Right lobe of liver (tissue), 6 donors: ENCODE measurements around the gene SBF1. TPM values are rescaled to one million over a fixed set of nuclear protein-coding genes. Genes with fewer than 3 reads are reported as not detected.

ENCODE experiments used
- ATAC-seq, 4 donors: fragments of 200-7000 bp; cut with Tn5 transposase; one replicate each; pipeline ENCODE4 v1.9.1; 2020; ENCODE audit warnings: mild to moderate bottlenecking in 4 of 4, moderate library complexity in 4 of 4
- DNase-seq, 3 donors: peaks; one replicate each; pipeline ENCODE4 v3.0.0-alpha.2; 2020
- H3K27ac ChIP-seq, 3 donors: fragments of 200-600 bp; one replicate each; pipeline ENCODE4 v1.8.0; 2022
- H3K27me3 ChIP-seq, 2 donors: fragments of 200-600 bp; one replicate each; pipeline ENCODE4 v1.8.0; 2022
- H3K36me3 ChIP-seq, 4 donors: fragments of 200-600 bp; sonication (generic) in 1 of 4; one replicate each; pipeline versions ENCODE4 v1.5.1 to v1.8.0; 2017 to 2022; ENCODE audit warnings: control low read depth in 1 of 4
- H3K4me1 ChIP-seq, 4 donors: fragments of 200-600 bp; sonication (generic) in 1 of 4; one replicate each; pipeline versions ENCODE4 v1.5.1 to v1.8.0; 2017 to 2022; ENCODE audit warnings: control low read depth in 1 of 4
- H3K4me3 ChIP-seq, 3 donors: fragments of 200-600 bp; one replicate each; pipeline ENCODE4 v1.8.0; 2022
- H3K9me3 ChIP-seq, 4 donors: fragments of 200-600 bp; sonication (generic) in 1 of 4; one replicate each; pipeline versions ENCODE4 v1.5.1 to v1.8.0; 2017 to 2022; ENCODE audit warnings: control low read depth in 1 of 4
- CTCF ChIP-seq, 4 donors: fragments of 200-600 bp in 3 of 4; fragments of 450-650 bp in 1 of 4; IDR thresholded peaks; one replicate each; pipeline versions ENCODE4 v1.5.1 to v1.8.0; 2016 to 2022; ENCODE audit warnings: antibody characterized with exemption in 4 of 4, mild to moderate bottlenecking in 2 of 4
- POLR2A ChIP-seq: fragments of 450-650 bp; IDR thresholded peaks from one replicate; pipeline ENCODE4 v1.6.1; 2017; ENCODE audit warnings: antibody characterized with exemption, mild to moderate bottlenecking
- WGBS: methylation state at CpG from one replicate; pipeline ENCODE4 v1.1.6; 2018; ENCODE audit warnings: low coverage, low lambda C conversion rate; ENCODE audit not compliant: insufficient coverage; ENCODE audit errors: missing lambda C conversion rate; 5-methylcytosine and 5-hydroxymethylcytosine counted together
- intact Hi-C, 2 donors: fragments of 100-400 bp; cut with DNase I; formaldehyde crosslinking; loops; one replicate each; pipeline versions ENCODE4 v1.11.2 to v1.14.1; 2022
- total RNA-seq, 6 experiments: library from RNA; depleted of rRNA in 2 of 6; stranded (reverse); fragments of >200 nt in 2 of 6; fragmentation: NEBNext Ultra II Directional in 3 of 6; extraction: Animal tissue kit (Norgen Biotek cat#: 25700) in 3 of 6; gene quantifications; one replicate each; pipeline versions ENCODE4 v1.1.0 to v1.2.4, GENCODE V29; 2016 to 2023
- donor health status: DM: no; HTN: yes; CAD: no.
- donor health status: DM: no; HTN: no; CAD: no.
- donor health status: DM: no; HTN: no; CAD: no.
- donor health status: DM: no; HTN: yes; CAD: no.
- donor health status: DM: no; HTN: yes; CAD: no.

Gene SBF1
- total RNA-seq, 6 experiments from 2014 or later: 18.3 to 28.9 (median 22.8) TPM

DNA sequence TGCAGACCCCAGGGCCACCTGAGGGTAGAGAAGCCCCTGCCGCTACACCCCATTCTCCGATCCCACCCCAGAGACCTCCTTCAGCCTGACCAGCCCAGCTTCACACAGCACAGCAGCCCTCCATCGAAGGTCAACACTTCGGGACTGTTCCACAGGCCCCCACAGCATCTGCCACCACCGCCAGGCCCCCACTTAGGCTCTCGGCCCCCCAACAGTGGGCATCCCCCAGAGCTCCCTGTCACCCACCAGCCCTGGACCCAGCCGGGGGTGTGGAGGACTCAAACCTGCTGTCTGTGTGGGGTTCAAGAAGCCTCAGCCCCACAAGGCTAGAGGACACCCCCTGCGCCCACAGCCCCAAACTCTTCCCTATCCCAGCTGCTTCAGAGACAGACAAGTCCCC, 6.2 kb downstream of the SBF1 start:
- WGBS: no CpG with 5 or more reads among the region's 8 CpGs
- no peaks in the 10 kb centered on the region for H3K9me3 ChIP-seq
- peaks cover 0 to 40% (median 22%) of the 10 kb centered on the region in 4 donors for H3K36me3 ChIP-seq
- TF ChIP-seq CTCF (IDR thresholded peaks at IDR 0.05) (no peak), POLR2A (no peak)
- H3K27ac ChIP-seq: no peak overlapping the region
- H3K27me3 ChIP-seq: no peaks in the 10 kb centered on the region
- H3K4me1 ChIP-seq: peaks cover 0 to 5% (median 2%) of the 10 kb centered on the region in 4 donors
- no peak overlapping the region for H3K4me3 ChIP-seq
- intact Hi-C loops: no loop called here
- no peak for DNase-seq
- ATAC-seq: no peak

- no peaks in the 10 kb centered on the region for H3K9me3 ChIP-seq
- 92% methylated on average over 2 of the region's 22 CpGs for WGBS
- H3K4me1 ChIP-seq: no peaks in the 10 kb centered on the region
- no peak for DNase-seq
- no peak overlapping the region for H3K27ac ChIP-seq
- TF ChIP-seq CTCF (IDR thresholded peaks at IDR 0.05) (no peak), POLR2A (no peak)
- no peaks in the 10 kb centered on the region for H3K27me3 ChIP-seq
- intact Hi-C loops: no loop called here
- H3K4me3 ChIP-seq: no peak overlapping the region
- peaks cover 0 to 48% (median 28%) of the 10 kb centered on the region in 4 donors for H3K36me3 ChIP-seq
- no peak for ATAC-seq
These were observed 6.9 kb downstream of the SBF1 start for GRCh38 chr22:50467773-50468440.

DNA sequence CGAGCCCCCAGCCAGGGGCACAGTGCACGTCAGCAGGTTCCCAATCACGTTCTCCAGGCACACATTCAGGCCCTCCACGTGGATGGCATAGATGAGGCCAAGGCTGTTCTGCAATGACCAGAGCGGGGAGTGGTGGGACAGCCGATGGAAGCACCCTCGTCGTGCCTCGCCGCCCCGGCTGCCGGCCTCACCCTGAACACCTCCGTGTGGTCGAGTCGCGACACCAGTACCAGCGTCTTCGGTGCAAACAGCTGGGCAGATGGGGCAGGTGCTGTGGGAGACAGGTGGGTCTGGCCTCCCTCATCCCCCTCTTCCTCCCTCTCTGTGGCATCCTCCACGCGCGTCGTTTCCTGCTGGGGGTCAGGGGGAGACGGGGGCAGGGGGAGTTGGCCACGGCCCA, 7.5 kb downstream of the SBF1 start:
- ATAC-seq (no peak), DNase-seq (no peak)
- TF ChIP-seq POLR2A (no peak), CTCF (IDR thresholded peaks at IDR 0.05) (no peak)
- Histone ChIP-seq H3K27ac (no peak overlapping the region), H3K4me1 (no peaks in the 10 kb centered on the region), H3K27me3 (no peaks in the 10 kb centered on the region), H3K36me3 (peaks cover 0 to 53% (median 32%) of the 10 kb centered on the region in 4 donors), H3K9me3 (no peaks in the 10 kb centered on the region), H3K4me3 (no peak overlapping the region)
- intact Hi-C loops: no loop called here
- 80% methylated on average over 1 of the region's 24 CpGs for WGBS

DNA sequence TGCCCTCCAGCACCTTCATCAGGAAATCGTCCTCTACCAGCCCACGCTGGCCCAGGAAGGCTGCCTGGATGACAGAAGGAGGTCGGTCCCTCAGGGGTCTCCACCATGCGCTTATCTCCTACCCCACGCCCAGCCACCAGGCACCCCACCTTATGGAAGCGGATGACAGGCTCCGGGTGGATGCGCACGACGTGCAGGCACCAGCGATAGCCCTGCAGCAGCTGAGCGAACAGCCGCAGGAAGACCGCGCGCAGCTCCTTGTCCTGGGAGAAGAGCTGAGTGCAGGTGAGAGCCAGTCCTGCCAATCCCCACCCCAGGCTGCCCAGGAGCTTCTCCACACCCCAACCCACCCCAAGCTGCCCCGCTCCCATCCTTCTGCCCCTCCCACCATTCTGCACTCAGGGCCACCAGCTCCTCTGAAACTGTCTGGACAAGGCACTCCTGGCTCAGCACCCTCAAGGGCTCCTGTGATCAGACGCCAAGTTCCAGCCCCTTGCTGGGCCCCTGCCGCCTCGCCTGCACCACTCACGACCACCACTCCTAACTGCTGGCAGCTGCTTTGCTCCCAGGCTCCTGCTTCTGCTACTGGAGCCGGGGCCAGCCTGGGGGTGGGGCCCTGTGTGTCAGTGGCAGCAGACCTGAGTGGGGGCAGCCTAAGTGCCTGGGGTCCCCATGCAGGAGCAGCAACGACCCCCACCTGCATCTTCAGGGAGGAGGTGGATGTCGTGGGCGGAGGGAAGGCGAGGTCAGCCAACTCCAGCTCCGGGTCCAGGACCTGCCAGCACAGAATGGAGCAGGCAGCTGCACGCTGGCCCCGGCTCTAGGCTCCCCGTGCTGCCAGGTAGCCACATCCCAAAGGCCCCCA, 9.5 kb downstream of the SBF1 start:
- WGBS: 73% methylated on average over 10 of the region's 30 CpGs
- Histone ChIP-seq H3K27me3 (no peaks in the 10 kb centered on the region), H3K4me1 (no peaks in the 10 kb centered on the region), H3K9me3 (no peaks in the 10 kb centered on the region), H3K4me3 (no peak overlapping the region), H3K27ac (no peak overlapping the region), H3K36me3 (peaks cover 4 to 72% (median 45%) of the 10 kb centered on the region in 4 donors)
- TF ChIP-seq POLR2A: no peak
- TF ChIP-seq CTCF (IDR thresholded peaks at IDR 0.05): no peak
- intact Hi-C loops: no loop called here
- DNase-seq (no peak), ATAC-seq (no peak)
